Kidney glomerular epithelial cell (primary cell): ENCODE measurements around the gene ARV1.
"Not testable (repeated sequence)": the region's sequence is repeated elsewhere in the genome, so short reads cannot be mapped to it uniquely, and the experiment has no call there.

Source experiments
- DNase-seq: peaks from one replicate; lab custom pipeline; 2025; lab: John Stamatoyannopoulos, UW

ARV1 gene

GRCh38 chr1:231044588-231044987 lies 65.7 kb downstream of the ARV1 start:
- DNase-seq: no peak

DNA sequence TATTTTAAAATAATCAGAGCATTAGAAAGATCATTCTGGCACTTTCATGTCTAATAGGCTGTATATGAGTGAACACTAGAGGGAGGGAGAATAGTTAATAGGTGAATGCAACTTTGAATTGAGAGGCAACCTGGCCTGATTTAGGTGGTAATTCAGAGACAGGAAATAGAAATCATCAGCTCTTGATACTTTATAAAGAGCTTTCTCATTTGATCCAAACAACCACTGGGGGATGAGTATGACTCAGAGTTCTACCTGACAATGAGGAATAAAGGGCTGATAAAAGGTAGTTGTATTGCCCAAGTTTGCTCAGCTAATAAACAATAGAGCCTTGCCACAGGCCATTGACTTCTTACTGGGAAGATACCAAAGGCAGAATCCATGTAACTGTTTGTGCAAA lies 66.4 kb downstream of the ARV1 start:
- peak; percentile 42 for DNase-seq

- DNase-seq: not testable (repeated sequence)
Observed at GRCh38 chr1:231045921-231046729, 67.2 kb downstream of the ARV1 start.

DNA sequence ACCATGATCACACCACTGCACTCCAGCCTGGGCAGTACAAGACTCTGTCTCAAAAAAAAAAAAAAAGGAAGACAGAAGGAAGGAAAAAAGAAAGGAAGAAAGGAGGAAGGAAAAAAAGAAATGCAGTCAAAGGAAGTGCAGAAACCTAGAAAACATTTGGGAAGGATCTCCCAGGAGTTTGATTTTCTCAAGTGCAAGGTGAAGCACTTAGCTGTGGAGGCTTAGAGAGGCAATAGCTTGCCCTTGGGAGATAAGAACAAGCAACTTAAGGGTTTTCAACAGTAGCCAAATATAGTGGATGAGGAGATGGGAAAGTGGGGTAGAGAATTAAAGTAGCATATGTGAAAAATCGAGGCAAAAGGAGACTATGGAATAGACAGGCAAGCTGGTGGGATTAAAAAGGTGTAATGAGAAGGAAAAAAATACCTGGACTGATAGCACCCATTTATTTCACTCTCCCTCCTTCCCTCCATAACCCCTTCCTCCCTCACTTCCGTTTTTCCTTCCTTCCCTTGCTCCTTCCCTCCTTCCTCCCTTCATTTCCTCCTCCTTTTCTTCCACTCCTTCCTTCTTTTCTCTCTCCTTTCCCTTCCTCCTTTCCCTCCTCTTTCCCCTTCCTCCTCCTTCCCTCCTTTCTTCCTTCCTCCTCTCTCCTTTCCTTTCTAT lies 68.0 kb downstream of the ARV1 start:
- DNase-seq: no peak

DNA sequence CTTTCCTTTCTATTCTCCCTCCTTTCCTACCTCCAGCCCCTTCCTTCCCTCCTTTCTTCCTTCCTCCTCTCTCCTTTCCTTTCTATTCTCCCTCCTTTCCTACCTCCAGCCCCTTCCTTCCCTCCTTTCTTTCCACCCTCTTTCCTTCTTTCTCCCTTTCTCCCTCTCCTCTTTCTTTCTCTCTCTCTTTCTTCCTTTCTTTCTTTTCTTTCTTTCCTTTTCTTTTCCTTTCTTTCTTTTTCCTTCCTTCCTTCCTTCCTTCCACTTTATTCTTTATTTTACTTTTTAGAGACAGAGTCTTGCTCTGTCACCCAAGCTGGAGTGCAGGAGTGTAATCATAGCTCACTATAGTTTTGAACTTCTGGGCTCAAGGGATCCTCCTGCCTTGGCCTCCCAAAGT lies 68.6 kb downstream of the ARV1 start:
- not testable (repeated sequence) for DNase-seq

DNA sequence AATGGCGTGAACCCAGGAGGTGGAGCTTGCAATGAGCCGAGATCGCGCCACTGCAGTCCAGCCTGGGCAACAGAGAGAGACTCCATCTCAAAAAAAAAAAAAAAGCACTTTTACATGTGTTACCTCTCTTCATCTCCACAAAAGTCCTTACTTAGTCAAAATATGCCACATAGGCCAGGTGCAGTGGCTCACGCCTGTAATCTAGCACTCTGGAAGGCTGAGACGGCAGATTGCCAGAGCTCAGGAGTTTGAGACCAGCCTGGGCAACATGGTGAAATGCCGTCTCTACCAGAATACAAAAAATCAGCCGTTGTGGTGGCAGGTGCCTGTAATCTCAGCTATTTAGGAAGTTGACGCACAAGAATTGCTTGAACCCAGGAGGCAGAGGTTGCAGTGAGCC lies 69.5 kb downstream of the ARV1 start:
- not testable (repeated sequence) for DNase-seq

DNA sequence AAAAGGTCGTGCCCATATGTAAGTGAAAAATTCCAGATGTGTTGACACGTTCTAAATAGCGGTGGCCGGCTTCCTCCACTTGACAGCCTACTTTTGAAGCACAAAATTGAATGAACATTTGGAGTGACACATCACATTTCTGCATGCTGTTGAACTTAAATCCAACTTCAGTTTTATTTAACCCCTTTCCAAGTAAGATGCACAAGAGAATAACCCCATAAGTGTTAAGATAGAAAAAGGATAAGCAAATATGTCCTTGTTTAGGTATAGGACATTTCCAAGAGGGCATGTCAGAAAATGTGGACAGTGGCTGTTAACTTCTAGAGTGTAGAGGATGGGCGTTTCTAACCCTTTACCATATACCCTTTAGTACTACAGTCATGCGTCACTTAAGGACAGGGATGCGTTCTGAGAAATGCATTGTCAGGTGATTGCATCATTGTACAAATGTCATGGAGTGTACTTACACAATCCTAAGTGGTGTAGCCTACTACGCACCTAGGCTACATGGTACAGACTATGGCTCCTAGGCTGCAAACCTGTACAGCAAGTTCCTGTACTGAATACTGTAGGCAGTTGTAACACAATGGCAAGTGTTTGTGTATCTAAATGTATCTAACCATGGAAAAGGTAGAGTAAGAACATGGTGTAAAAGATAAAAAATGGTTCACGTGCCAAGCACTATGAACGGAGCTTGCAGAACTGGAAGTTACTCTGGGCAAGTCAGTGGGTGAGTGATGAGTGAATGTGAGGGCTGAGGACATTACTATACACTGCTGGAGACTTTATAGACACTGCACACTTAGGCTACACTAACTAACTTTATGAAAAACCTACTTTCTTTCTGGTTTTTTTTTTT lies 70.5 kb downstream of the ARV1 start:
- DNase-seq: no peak
